B cell (primary cell): ENCODE data around the gene CETN2. TPM values are rescaled to one million over a fixed set of nuclear protein-coding genes. Genes with fewer than 3 reads are reported as not detected.

Experiments used
- ATAC-seq: fragments of 200-7000 bp; cut with Tn5 transposase; one replicate; pipeline ENCODE4 v1.10.0; 2021; ENCODE audit warnings: low read depth, mild to moderate bottlenecking, moderate number of reproducible peaks, moderate library complexity
- CTCF ChIA-PET: fragments of 350-600 bp; sonication (Branson Sonifier 250); formaldehyde crosslinking; loops from one replicate; lab custom pipeline; 2021; ENCODE audit warnings: antibody characterized with exemption, inconsistent platforms; lab: Charles Lee
- POLR2A ChIA-PET: fragments of 350-600 bp; sonication (Branson Sonifier 250); formaldehyde crosslinking; loops from one replicate; lab custom pipeline; 2021; ENCODE audit warnings: antibody characterized with exemption; lab: Charles Lee
- DNase-seq: peaks from one replicate; pipeline ENCODE4 v3.0.0; 2013
- H2AFZ ChIP-seq: 2 replicates; pipeline ENCODE4 v1.6.1; 2012; ENCODE audit warnings: mild to moderate bottlenecking, low read depth, low read length; ENCODE audit not compliant: insufficient read depth, poor library complexity, severe bottlenecking
- H3K27ac ChIP-seq, 2 donors: 1 replicate in 1 of 2; 2 replicates in 1 of 2; pipeline ENCODE4 v1.5.1; 2012 to 2013; ENCODE audit warnings: low read length in 2 of 2, mild to moderate bottlenecking in 2 of 2, moderate library complexity in 1 of 2
- H3K27me3 ChIP-seq, 4 experiments: fragments of 200-600 bp in 1 of 4; sonication (generic) in 1 of 4; replicated peaks in 1 of 4; 1 replicate in 2 of 4; 2 replicates in 2 of 4; pipeline versions ENCODE4 v1.6.1 to v1.7.0; 2013 to 2016; ENCODE audit warnings: low read length in 3 of 4, mild to moderate bottlenecking in 2 of 4, mixed read lengths in 1 of 4, moderate library complexity in 1 of 4; ENCODE audit not compliant: insufficient read depth in 4 of 4, control insufficient read depth in 3 of 4; ENCODE audit errors: control extremely low read depth in 1 of 4
- H3K36me3 ChIP-seq, 2 experiments: replicated peaks in 1 of 2; 1 replicate in 1 of 2; 2 replicates in 1 of 2; pipeline versions ENCODE4 v1.6.1 to v1.7.1; 2013; ENCODE audit warnings: low read length in 1 of 2; ENCODE audit not compliant: insufficient read depth in 2 of 2, control insufficient read depth in 1 of 2; ENCODE audit errors: control extremely low read depth in 1 of 2, extremely low read depth in 1 of 2
- H3K4me1 ChIP-seq, 2 donors: fragments of 200-600 bp in 1 of 2; sonication (generic) in 1 of 2; 1 replicate in 1 of 2; 2 replicates in 1 of 2; pipeline versions ENCODE4 v1.5.1 to v1.6.1; 2013 to 2017; ENCODE audit warnings: low read length in 2 of 2; ENCODE audit not compliant: control insufficient read depth in 2 of 2, insufficient read depth in 2 of 2
- H3K4me2 ChIP-seq: replicated peaks from 2 replicates; pipeline ENCODE3; 2012; ENCODE audit warnings: mild to moderate bottlenecking, low read depth, low read length; ENCODE audit not compliant: poor library complexity, severe bottlenecking
- H3K4me3 ChIP-seq, 5 experiments: fragments of 200-600 bp in 1 of 5; sonication (generic) in 1 of 5; 1 replicate in 3 of 5; 2 replicates in 2 of 5; pipeline versions ENCODE4 v1.5.1 to v1.7.0; 2011 to 2016; ENCODE audit warnings: low read length in 4 of 5, mild to moderate bottlenecking in 4 of 5, low read depth in 2 of 5, control low read depth in 1 of 5, moderate library complexity in 1 of 5; ENCODE audit not compliant: insufficient read depth in 1 of 5; ENCODE audit errors: control extremely low read depth in 1 of 5, extremely low read depth in 1 of 5
- H3K79me2 ChIP-seq: fragments of 200-600 bp; sonication (generic); one replicate; pipeline ENCODE4 v1.6.0; 2016; ENCODE audit warnings: low read length; ENCODE audit not compliant: control insufficient read depth, insufficient read depth
- H3K9ac ChIP-seq: fragments of 200-600 bp; sonication (generic); 2 replicates; pipeline ENCODE4 v1.6.1; 2017; ENCODE audit warnings: mild to moderate bottlenecking, low read length, moderate library complexity
- H3K9me3 ChIP-seq, 3 donors: one replicate each; pipeline versions ENCODE4 v1.6.1 to v1.7.1; 2013; ENCODE audit warnings: low read length in 2 of 3; ENCODE audit not compliant: control insufficient read depth in 2 of 3, insufficient read depth in 1 of 3; ENCODE audit errors: control extremely low read depth in 1 of 3
- H4K20me1 ChIP-seq: 2 replicates; pipeline ENCODE4 v1.6.0; 2012; ENCODE audit warnings: mild to moderate bottlenecking, low read length; ENCODE audit not compliant: insufficient read depth, control insufficient read depth, poor library complexity, severe bottlenecking
- H3K27ac Mint-ChIP-seq: one replicate; pipeline ENCODE4 v1.8.0; 2021; ENCODE audit warnings: mixed read lengths
- H3K27me3 Mint-ChIP-seq: one replicate; pipeline ENCODE4 v1.8.0; 2021; ENCODE audit warnings: mixed read lengths
- H3K4me1 Mint-ChIP-seq: one replicate; pipeline ENCODE4 v1.8.0; 2021; ENCODE audit warnings: mixed read lengths
- H3K4me3 Mint-ChIP-seq: one replicate; pipeline ENCODE4 v1.8.0; 2021; ENCODE audit warnings: mixed read lengths
- H3K9me3 Mint-ChIP-seq: one replicate; pipeline ENCODE4 v1.8.0; 2022; ENCODE audit warnings: mixed read lengths; ENCODE audit not compliant: insufficient read depth
- EZH2 ChIP-seq: IDR thresholded peaks from 2 replicates; pipeline ENCODE4 v1.6.1; 2012; ENCODE audit warnings: borderline replicate concordance, low read depth, mild to moderate bottlenecking, moderate library complexity, low read length; ENCODE audit not compliant: insufficient read depth, poor library complexity, severe bottlenecking
- WGBS: methylation state at CpG from one replicate; pipeline ENCODE4 v1.1.5; 2013; ENCODE audit warnings: missing lambda C conversion rate; ENCODE audit not compliant: insufficient coverage; 5-methylcytosine and 5-hydroxymethylcytosine counted together
- intact Hi-C: fragments of 100-400 bp; cut with micrococcal nuclease; formaldehyde crosslinking; loops from one replicate; pipeline ENCODE4 v1.10.0; 2022
- polyA minus RNA-seq: library from RNA; depleted of rRNA, polyadenylated mRNA; stranded (reverse); fragments of >200 nt; gene quantifications from 2 replicates; pipeline ENCODE4 v1.2.3, GENCODE V29; 2012
- polyA plus RNA-seq: library from polyadenylated mRNA; depleted of rRNA; stranded (reverse); fragments of >200 nt; gene quantifications from 2 replicates; pipeline ENCODE4 v1.2.3, GENCODE V29; 2012
- total RNA-seq, 2 donors: library from RNA; stranded (reverse); fragments of 120-200 nt in 1 of 2; gene quantifications; 1 replicate in 1 of 2; 2 replicates in 1 of 2; pipeline versions ENCODE4 v1.2.3 to v1.2.4, GENCODE V29; 2013 to 2022
- TF ChIP-seq, protein P1 (sequence below): fragments of 200-600 bp; IDR thresholded peaks from one replicate; pipeline ENCODE4 v1.8.0; 2022; ENCODE audit warnings: antibody characterized with exemption, mild to moderate bottlenecking

Gene CETN2
- total RNA-seq (9.4 and 11.1 TPM in 2 replicates), polyA plus RNA-seq (3.3 and 3.7 TPM in 2 replicates), polyA minus RNA-seq (2.5 and 3.2 TPM in 2 replicates)
- 17.9 TPM for total RNA-seq (2013)

DNA sequence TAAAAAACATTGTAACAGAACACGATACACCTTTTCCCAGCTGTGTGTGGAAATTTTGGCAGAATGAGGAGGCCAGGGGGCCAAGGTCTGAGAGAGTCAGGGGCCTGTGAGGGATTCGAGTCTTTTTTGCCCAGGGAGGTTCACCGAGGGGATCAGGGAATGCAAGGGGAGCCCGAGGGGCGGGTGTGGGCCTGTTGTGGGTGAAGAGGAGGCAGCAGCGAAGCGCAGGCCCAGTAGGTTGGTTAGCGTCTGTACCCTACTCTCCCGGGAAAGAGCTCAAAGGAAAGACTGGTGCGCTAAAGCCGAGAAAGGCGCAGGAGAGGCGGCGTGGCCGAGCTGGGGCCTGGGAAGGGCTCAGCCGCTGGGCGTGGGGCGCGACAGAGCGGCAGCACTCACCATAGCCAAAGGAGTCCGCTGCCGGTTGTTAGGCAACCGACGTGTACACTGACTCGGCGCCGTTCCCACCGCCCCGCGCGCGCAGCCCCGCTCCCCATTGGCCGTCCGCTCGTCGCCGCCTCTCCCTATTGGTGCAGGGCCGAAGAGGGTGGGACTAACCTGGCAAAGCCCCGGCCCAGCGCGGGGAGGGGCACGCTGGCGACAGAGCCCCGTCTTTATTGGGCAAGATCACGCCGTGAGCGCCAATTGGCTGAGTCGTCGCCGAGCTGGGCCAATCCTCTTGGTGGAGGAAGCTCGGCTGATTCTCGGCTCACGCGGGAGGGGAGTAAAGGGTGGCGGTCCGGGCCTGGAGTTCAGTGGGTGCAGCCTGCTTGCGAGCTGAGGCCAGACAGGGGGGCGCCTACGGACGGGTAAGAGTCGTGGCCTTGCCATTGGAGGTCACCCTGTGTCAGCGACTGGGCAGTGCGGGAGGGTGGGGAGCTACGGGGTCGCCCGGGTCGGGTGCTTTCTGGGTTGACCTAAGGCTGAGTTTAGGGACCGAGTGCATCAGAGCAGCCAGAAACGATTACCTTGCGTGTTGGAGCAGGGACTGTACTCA is at the start of gene CETN2, which contains the start of gene NSDHL:
TSS of gene CETN2 (minus strand) at position 446 of the 994 bp plus-strand sequence. CDS start at position 399, 47 bp downstream.
TSS of gene NSDHL (plus strand) at position 752 of the 994 bp plus-strand sequence. CDS start 15,262 bp downstream, outside the sequence.
- H3K9ac ChIP-seq: peak within 1 kb of the TSS; percentile 72
- peak within 1 kb of the TSS; percentile 76 for H3K4me2 ChIP-seq
- ChIA-PET POLR2A (no interaction called here), CTCF (no interaction called here)
- ATAC-seq (peak; percentile 98), DNase-seq (peak; percentile 94)
- H3K9me3 ChIP-seq: no peaks in the 10 kb centered on the region
- H3K36me3 ChIP-seq: no peaks in the 10 kb centered on the region
- H3K27ac Mint-ChIP-seq: peak within 1 kb of the TSS; percentile 94
- H4K20me1 ChIP-seq: no peaks in the 10 kb centered on the region
- H3K27ac ChIP-seq: peak within 1 kb of the TSS; percentile 50 to 90
- H3K4me1 ChIP-seq: peaks cover 10 to 18% of the 10 kb centered on the region in 2 donors
- intact Hi-C loops: no loop called here
- no peaks in the 10 kb centered on the region for H3K27me3 ChIP-seq
- under 1% methylated on average over 53 of the region's 71 CpGs for WGBS
- H3K9me3 Mint-ChIP-seq: no peaks in the 10 kb centered on the region
- no peaks in the 10 kb centered on the region for H3K27me3 Mint-ChIP-seq
- peaks cover 12% of the 10 kb centered on the region for H3K79me2 ChIP-seq
- TF ChIP-seq, protein P1, sequence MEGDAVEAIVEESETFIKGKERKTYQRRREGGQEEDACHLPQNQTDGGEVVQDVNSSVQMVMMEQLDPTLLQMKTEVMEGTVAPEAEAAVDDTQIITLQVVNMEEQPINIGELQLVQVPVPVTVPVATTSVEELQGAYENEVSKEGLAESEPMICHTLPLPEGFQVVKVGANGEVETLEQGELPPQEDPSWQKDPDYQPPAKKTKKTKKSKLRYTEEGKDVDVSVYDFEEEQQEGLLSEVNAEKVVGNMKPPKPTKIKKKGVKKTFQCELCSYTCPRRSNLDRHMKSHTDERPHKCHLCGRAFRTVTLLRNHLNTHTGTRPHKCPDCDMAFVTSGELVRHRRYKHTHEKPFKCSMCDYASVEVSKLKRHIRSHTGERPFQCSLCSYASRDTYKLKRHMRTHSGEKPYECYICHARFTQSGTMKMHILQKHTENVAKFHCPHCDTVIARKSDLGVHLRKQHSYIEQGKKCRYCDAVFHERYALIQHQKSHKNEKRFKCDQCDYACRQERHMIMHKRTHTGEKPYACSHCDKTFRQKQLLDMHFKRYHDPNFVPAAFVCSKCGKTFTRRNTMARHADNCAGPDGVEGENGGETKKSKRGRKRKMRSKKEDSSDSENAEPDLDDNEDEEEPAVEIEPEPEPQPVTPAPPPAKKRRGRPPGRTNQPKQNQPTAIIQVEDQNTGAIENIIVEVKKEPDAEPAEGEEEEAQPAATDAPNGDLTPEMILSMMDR: no peak
- no peak for TF ChIP-seq EZH2
- peaks cover 33% of the 10 kb centered on the region for H3K4me1 Mint-ChIP-seq
- H3K4me3 Mint-ChIP-seq: peak within 1 kb of the TSS; percentile 94
- H2AFZ ChIP-seq: peak within 1 kb of the TSS; percentile 76
- H3K4me3 ChIP-seq: peak within 1 kb of the TSS; percentile 50 to 69 (median 63)
